CD4-positive, alpha-beta memory T cell (primary cell): ENCODE results near the gene HCN1. TPM values are rescaled to one million over a fixed set of nuclear protein-coding genes. Genes with fewer than 3 reads are reported as not detected.

Experiments
- CTCF ChIA-PET: fragments of 350-600 bp; sonication (Branson Sonifier 250); formaldehyde crosslinking; loops from one replicate; lab custom pipeline; 2021; ENCODE audit warnings: inconsistent platforms; ENCODE audit not compliant: partially characterized antibody; lab: Charles Lee
- POLR2A ChIA-PET: fragments of 350-600 bp; sonication (Branson Sonifier 250); formaldehyde crosslinking; loops from one replicate; lab custom pipeline; 2021; ENCODE audit not compliant: partially characterized antibody; lab: Charles Lee
- DNase-seq, 5 donors: peaks; one replicate each; pipeline versions ENCODE4 v3.0.0 to v3.0.0-alpha.2; 2020 to 2022; ENCODE audit warnings: mixed read lengths in 1 of 5
- H3K27ac ChIP-seq: one replicate; pipeline ENCODE4 v1.7.0; 2013; ENCODE audit warnings: low read depth, low read length
- H3K27me3 ChIP-seq: 2 replicates; pipeline ENCODE4 v1.7.0; 2013; ENCODE audit warnings: mild to moderate bottlenecking, low read length, moderate library complexity; ENCODE audit not compliant: insufficient read depth
- H3K36me3 ChIP-seq: 2 replicates; pipeline ENCODE4 v1.7.0; 2013; ENCODE audit warnings: mild to moderate bottlenecking, low read length, moderate library complexity; ENCODE audit not compliant: insufficient read depth
- H3K4me1 ChIP-seq: 2 replicates; pipeline ENCODE4 v1.7.0; 2013; ENCODE audit warnings: mild to moderate bottlenecking, low read length, moderate library complexity; ENCODE audit not compliant: insufficient read depth
- H3K4me3 ChIP-seq, 2 donors: one replicate each; pipeline ENCODE4 v1.7.0; 2013; ENCODE audit warnings: low read length in 2 of 2, mild to moderate bottlenecking in 1 of 2
- H3K9me3 ChIP-seq, 2 donors: one replicate each; pipeline ENCODE4 v1.7.0; 2013; ENCODE audit warnings: low read length in 2 of 2, control low read depth in 1 of 2; ENCODE audit not compliant: control insufficient read depth in 1 of 2
- H3K27ac Mint-ChIP-seq, 7 donors: one replicate each; pipeline ENCODE4 v1.8.0; 2020 to 2021; ENCODE audit warnings: mixed read lengths in 7 of 7, mild to moderate bottlenecking in 6 of 7, inconsistent platforms in 3 of 7, moderate library complexity in 3 of 7
- H3K27me3 Mint-ChIP-seq, 2 donors: one replicate each; pipeline ENCODE4 v1.8.0; 2020 to 2021; ENCODE audit warnings: mixed read lengths in 2 of 2
- H3K36me3 Mint-ChIP-seq, 2 donors: one replicate each; pipeline ENCODE4 v1.8.0; 2020 to 2021; ENCODE audit warnings: mixed read lengths in 2 of 2, inconsistent platforms in 1 of 2, mild to moderate bottlenecking in 1 of 2
- H3K4me1 Mint-ChIP-seq, 4 donors: one replicate each; pipeline ENCODE4 v1.8.0; 2020 to 2021; ENCODE audit warnings: mixed read lengths in 4 of 4, mild to moderate bottlenecking in 1 of 4
- H3K4me3 Mint-ChIP-seq, 8 donors: one replicate each; pipeline ENCODE4 v1.8.0; 2020 to 2021; ENCODE audit warnings: mixed read lengths in 8 of 8, mild to moderate bottlenecking in 7 of 8, moderate library complexity in 6 of 8, inconsistent platforms in 3 of 8
- H3K9me3 Mint-ChIP-seq, 8 donors: one replicate each; pipeline ENCODE4 v1.8.0; 2020 to 2021; ENCODE audit warnings: mixed read lengths in 8 of 8, mild to moderate bottlenecking in 5 of 8, inconsistent platforms in 3 of 8, moderate library complexity in 1 of 8
- intact Hi-C: fragments of 100-400 bp; cut with micrococcal nuclease; formaldehyde crosslinking; loops from one replicate; pipeline ENCODE4 v1.15.1; 2023
- polyA plus RNA-seq, 2 donors: library from polyadenylated mRNA; unstranded; fragments of 300-500 nt; fragmentation: Illumina TruSeq; gene quantifications; one replicate each; pipeline ENCODE4 v1.2.3, GENCODE V29; 2021
- total RNA-seq, 2 experiments: library from RNA; stranded (reverse); gene quantifications; one replicate each; pipeline ENCODE4 v1.2.3, GENCODE V29; 2021

HCN1 gene
- total and polyA plus RNA-seq, 4 experiments from 2014 or later: not detected

GRCh38 chr5:45408067-45408466 is 288.1 kb downstream of the HCN1 start:
- no peak overlapping the region for H3K4me3 ChIP-seq
- no peaks in the 10 kb centered on the region for H3K36me3 ChIP-seq
- no peaks in the 10 kb centered on the region for H3K9me3 ChIP-seq
- no peak overlapping the region for H3K27ac ChIP-seq
- ChIA-PET POLR2A (no interaction called here), CTCF (no interaction called here)
- H3K4me3 Mint-ChIP-seq: no peak overlapping the region
- no peaks in the 10 kb centered on the region for H3K36me3 Mint-ChIP-seq
- no peak overlapping the region for H3K27ac Mint-ChIP-seq
- no peaks in the 10 kb centered on the region for H3K4me1 Mint-ChIP-seq
- H3K4me1 ChIP-seq: no peaks in the 10 kb centered on the region
- peaks cover 0 to 12% (median 7%) of the 10 kb centered on the region in 8 donors for H3K9me3 Mint-ChIP-seq
- intact Hi-C loops: no loop called here
- no peaks in the 10 kb centered on the region for H3K27me3 ChIP-seq
- no peak for DNase-seq
- H3K27me3 Mint-ChIP-seq: no peaks in the 10 kb centered on the region

GRCh38 chr5:45402804-45403455 is 293.2 kb downstream of the HCN1 start:
- no peaks in the 10 kb centered on the region for H3K27me3 Mint-ChIP-seq
- H3K36me3 ChIP-seq: no peaks in the 10 kb centered on the region
- no peaks in the 10 kb centered on the region for H3K27me3 ChIP-seq
- H3K4me3 Mint-ChIP-seq: no peak overlapping the region
- no peak overlapping the region for H3K27ac Mint-ChIP-seq
- no peaks in the 10 kb centered on the region for H3K36me3 Mint-ChIP-seq
- H3K4me1 ChIP-seq: no peaks in the 10 kb centered on the region
- DNase-seq: no peak
- no peaks in the 10 kb centered on the region for H3K4me1 Mint-ChIP-seq
- POLR2A ChIA-PET: no interaction called here
- no peak overlapping the region for H3K27ac ChIP-seq
- H3K4me3 ChIP-seq: no peak overlapping the region
- CTCF ChIA-PET: no interaction called here
- no peaks in the 10 kb centered on the region for H3K9me3 ChIP-seq
- intact Hi-C loops: no loop called here
- peaks cover 0 to 11% (median 1%) of the 10 kb centered on the region in 8 donors for H3K9me3 Mint-ChIP-seq

- Mint-ChIP-seq H3K36me3 (no peaks in the 10 kb centered on the region), H3K27me3 (no peaks in the 10 kb centered on the region), H3K9me3 (peaks cover 0 to 6% (median 2%) of the 10 kb centered on the region in 8 donors), H3K4me1 (no peaks in the 10 kb centered on the region), H3K4me3 (no peak overlapping the region), H3K27ac (no peak overlapping the region)
- no peak for DNase-seq
- CTCF ChIA-PET: no interaction called here
- Histone ChIP-seq H3K4me1 (no peaks in the 10 kb centered on the region), H3K9me3 (no peaks in the 10 kb centered on the region), H3K4me3 (no peak overlapping the region), H3K27me3 (no peaks in the 10 kb centered on the region), H3K36me3 (no peaks in the 10 kb centered on the region), H3K27ac (no peak overlapping the region)
- intact Hi-C loops: no loop called here
- POLR2A ChIA-PET: no interaction called here
Measured at GRCh38 chr5:45399041-45399440, 297.1 kb downstream of the HCN1 start.

GRCh38 chr5:45385321-45386058 is 310.7 kb downstream of the HCN1 start:
- DNase-seq: no peak
- Histone ChIP-seq H3K4me3 (no peak overlapping the region), H3K27me3 (no peaks in the 10 kb centered on the region), H3K27ac (no peak overlapping the region), H3K4me1 (no peaks in the 10 kb centered on the region), H3K36me3 (no peaks in the 10 kb centered on the region), H3K9me3 (peaks cover 0 to 3% of the 10 kb centered on the region in 2 donors)
- Mint-ChIP-seq H3K4me1 (no peaks in the 10 kb centered on the region), H3K27me3 (no peaks in the 10 kb centered on the region), H3K4me3 (no peak overlapping the region), H3K9me3 (peaks cover 0 to 20% (median 5%) of the 10 kb centered on the region in 8 donors), H3K27ac (no peak overlapping the region), H3K36me3 (no peaks in the 10 kb centered on the region)
- POLR2A ChIA-PET: no interaction called here
- intact Hi-C loops: no loop called here
- CTCF ChIA-PET: no interaction called here

- no peaks in the 10 kb centered on the region for H3K27me3 Mint-ChIP-seq
- ChIA-PET CTCF (no interaction called here), POLR2A (no interaction called here)
- Histone ChIP-seq H3K4me1 (no peaks in the 10 kb centered on the region), H3K27me3 (no peaks in the 10 kb centered on the region), H3K27ac (no peak overlapping the region), H3K9me3 (no peaks in the 10 kb centered on the region), H3K4me3 (no peak overlapping the region), H3K36me3 (no peaks in the 10 kb centered on the region)
- DNase-seq: no peak
- H3K4me3 Mint-ChIP-seq: no peak overlapping the region
- H3K4me1 Mint-ChIP-seq: no peaks in the 10 kb centered on the region
- peaks cover 0 to 18% (median 5%) of the 10 kb centered on the region in 8 donors for H3K9me3 Mint-ChIP-seq
- H3K27ac Mint-ChIP-seq: no peak overlapping the region
- intact Hi-C loops: no loop called here
- no peaks in the 10 kb centered on the region for H3K36me3 Mint-ChIP-seq
Measured at GRCh38 chr5:45383985-45384384, 312.2 kb downstream of the HCN1 start.

GRCh38 chr5:45382583-45382982 is 313.6 kb downstream of the HCN1 start:
- CTCF ChIA-PET: no interaction called here
- no peak overlapping the region for H3K4me3 ChIP-seq
- H3K27ac ChIP-seq: no peak overlapping the region
- no peaks in the 10 kb centered on the region for H3K4me1 ChIP-seq
- no peak overlapping the region for H3K4me3 Mint-ChIP-seq
- H3K27me3 Mint-ChIP-seq: no peaks in the 10 kb centered on the region
- no peaks in the 10 kb centered on the region for H3K27me3 ChIP-seq
- DNase-seq: no peak
- no peak overlapping the region for H3K27ac Mint-ChIP-seq
- POLR2A ChIA-PET: no interaction called here
- H3K9me3 Mint-ChIP-seq: peaks cover 0 to 13% (median 5%) of the 10 kb centered on the region in 8 donors
- H3K36me3 ChIP-seq: no peaks in the 10 kb centered on the region
- intact Hi-C loops: no loop called here
- no peaks in the 10 kb centered on the region for H3K4me1 Mint-ChIP-seq
- no peaks in the 10 kb centered on the region for H3K9me3 ChIP-seq
- H3K36me3 Mint-ChIP-seq: no peaks in the 10 kb centered on the region

GRCh38 chr5:45376417-45376816 is 319.8 kb downstream of the HCN1 start:
- intact Hi-C loops: no loop called here
- Histone ChIP-seq H3K27me3 (no peaks in the 10 kb centered on the region), H3K4me1 (no peaks in the 10 kb centered on the region), H3K9me3 (no peaks in the 10 kb centered on the region), H3K27ac (no peak overlapping the region), H3K36me3 (no peaks in the 10 kb centered on the region), H3K4me3 (no peak overlapping the region)
- Mint-ChIP-seq H3K27ac (no peak overlapping the region), H3K36me3 (no peaks in the 10 kb centered on the region), H3K4me3 (no peak overlapping the region), H3K9me3 (peaks cover 0 to 12% (median 2%) of the 10 kb centered on the region in 8 donors), H3K4me1 (no peaks in the 10 kb centered on the region), H3K27me3 (no peaks in the 10 kb centered on the region)
- CTCF ChIA-PET: no interaction called here
- POLR2A ChIA-PET: no interaction called here
- no peak for DNase-seq
